ENCODE measurements around the gene UTP25.

UTP25 gene

GRCh38 chr1:209805875-209806760 lies 21.7 kb upstream of the UTP25 start, which contains the start of gene IRF6:
IRF6 (minus strand) TSS chr1:209806142; CDS start chr1:209801413, 4,729 bp downstream.
- DNase-seq (ENCODE audit: low spot score): no peak

- DNase-seq (ENCODE audit: low spot score): no peak
Observed at GRCh38 chr1:209807509-209807908, 20.3 kb upstream of the UTP25 start.

GRCh38 chr1:209808059-209808581 lies 19.7 kb upstream of the UTP25 start:
- DNase-seq (ENCODE audit: low spot score): no peak

- no peak for DNase-seq (ENCODE audit: low spot score)
Observed at GRCh38 chr1:209809611-209810010, 18.2 kb upstream of the UTP25 start.

GRCh38 chr1:209810783-209811182 lies 17.0 kb upstream of the UTP25 start:
- no peak for DNase-seq (ENCODE audit: low spot score)

- no peak for DNase-seq (ENCODE audit: low spot score)
Observed at GRCh38 chr1:209813902-209814301, 13.9 kb upstream of the UTP25 start.

- DNase-seq (ENCODE audit: low spot score): no peak
Observed at GRCh38 chr1:209815490-209815889, 12.3 kb upstream of the UTP25 start.

GRCh38 chr1:209815931-209816341 lies 11.8 kb upstream of the UTP25 start:
- DNase-seq (ENCODE audit: low spot score): no peak

- DNase-seq (ENCODE audit: low spot score): no peak
Observed at GRCh38 chr1:209816923-209817322, 10.8 kb upstream of the UTP25 start.

- DNase-seq (ENCODE audit: low spot score): no peak
Observed at GRCh38 chr1:209817691-209818090, 10.1 kb upstream of the UTP25 start.

GRCh38 chr1:209819058-209819457 lies 8.7 kb upstream of the UTP25 start:
- DNase-seq (ENCODE audit: low spot score): no peak

GRCh38 chr1:209820986-209821385 lies 6.8 kb upstream of the UTP25 start:
- DNase-seq (ENCODE audit: low spot score): no peak

GRCh38 chr1:209822706-209823105 lies 5.1 kb upstream of the UTP25 start:
- DNase-seq (ENCODE audit: low spot score): no peak

- peak; percentile 18 for DNase-seq (ENCODE audit: low spot score)
Observed at GRCh38 chr1:209823143-209824041, 4.4 kb upstream of the UTP25 start.

- DNase-seq (ENCODE audit: low spot score): no peak
Observed at GRCh38 chr1:209825591-209826434, 2.0 kb upstream of the UTP25 start.

- DNase-seq (ENCODE audit: low spot score): no peak
Observed at GRCh38 chr1:209829716-209830115, 1.9 kb downstream of the UTP25 start.

- no peak for DNase-seq (ENCODE audit: low spot score)
Observed at GRCh38 chr1:209830722-209831121, 3.0 kb downstream of the UTP25 start.

GRCh38 chr1:209831615-209832014 lies 3.8 kb downstream of the UTP25 start:
- DNase-seq (ENCODE audit: low spot score): no peak

GRCh38 chr1:209835782-209836298 lies 8.1 kb downstream of the UTP25 start:
- no peak for DNase-seq (ENCODE audit: low spot score)

GRCh38 chr1:209837671-209838070 lies 9.9 kb downstream of the UTP25 start:
- no peak for DNase-seq (ENCODE audit: low spot score)

GRCh38 chr1:209838537-209838936 lies 10.8 kb downstream of the UTP25 start:
- DNase-seq (ENCODE audit: low spot score): no peak
